Mesangial cell (primary cell): ENCODE measurements around the gene CCNQ. TPM values are rescaled to one million over a fixed set of nuclear protein-coding genes. Genes with fewer than 3 reads are reported as not detected.

Experiments
- total RNA-seq: library from RNA; depleted of rRNA; stranded (reverse); fragments of >200 nt; gene quantifications from 2 replicates; pipeline ENCODE4 v1.2.3, GENCODE V29; 2015

Gene CCNQ
- 33.3 and 50.8 TPM in 2 replicates for total RNA-seq

DNA sequence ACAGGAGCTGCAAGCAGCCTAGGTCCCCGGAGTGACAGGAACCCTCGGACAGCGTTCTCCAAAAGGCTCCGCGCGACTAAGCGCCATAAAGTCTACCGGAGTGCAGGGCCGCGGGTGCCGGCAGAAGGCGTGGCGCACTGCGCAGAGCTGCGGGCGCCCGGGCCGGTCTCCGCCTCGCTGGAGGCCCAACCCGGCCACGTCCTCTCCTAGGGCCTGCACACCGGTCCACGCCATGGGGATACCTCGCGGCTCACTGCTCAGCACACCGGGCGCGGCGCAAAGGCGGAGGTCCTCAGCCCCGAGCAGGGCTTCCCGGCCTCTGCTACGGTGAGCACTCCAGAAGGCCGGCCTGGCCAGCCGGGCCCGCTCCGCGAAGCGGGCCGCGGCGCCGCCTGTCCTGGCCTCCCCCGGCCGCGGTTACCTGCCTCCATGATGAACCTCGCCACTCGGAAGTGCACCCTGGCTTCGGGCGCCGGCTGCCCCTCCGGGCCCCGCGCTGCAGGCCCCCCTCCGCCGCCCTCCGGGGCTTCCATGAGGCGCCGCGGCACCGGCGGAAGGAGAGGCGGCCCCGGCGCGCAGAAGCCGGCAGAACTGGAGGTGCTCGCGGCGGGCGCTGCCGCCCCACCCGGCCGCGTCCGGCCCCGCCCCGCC is at the start of gene CCNQ:
TSS of gene CCNQ (minus strand) at position 599 of the 651 bp plus-strand sequence. CDS start at position 533, 66 bp downstream.

GRCh38 chrX:153646620-153647373 is 47.9 kb upstream of the CCNQ start, which contains the start of gene DUSP9:
Gene DUSP9, plus strand, starts transcription at chrX:153647203. Its CDS starts 751 bp downstream, at chrX:153647954.

Other genes with a start within 250 kb of the CCNQ start
- gene PNMA6E, start 197.8 kb downstream of the CCNQ start, total RNA-seq = not detected in 2 replicates
- gene ZFP92, start 187.7 kb downstream of the CCNQ start, total RNA-seq = 0.49 and 0.89 TPM in 2 replicates
- 0.13 and 0.98 TPM in 2 replicates for gene TREX2, start 153.1 kb downstream of the CCNQ start, total RNA-seq
- 17.1 and 48.6 TPM in 2 replicates for gene HAUS7, start 128.6 kb downstream of the CCNQ start, total RNA-seq
- gene BGN, start 104.2 kb downstream of the CCNQ start, total RNA-seq = 17.4 and 86.5 TPM in 2 replicates
- under 0.01 TPM in 1 of 2 replicates, not detected in the other for gene ATP2B3, start 81.5 kb downstream of the CCNQ start, total RNA-seq
- gene DUSP9, start 48.1 kb upstream of the CCNQ start, total RNA-seq = 0.13 and 1.3 TPM in 2 replicates
- gene PNCK, start 74.7 kb upstream of the CCNQ start, total RNA-seq = 1.1 TPM in 1 of 2 replicates, not detected in the other
- gene SLC6A8, start 88.8 kb upstream of the CCNQ start, total RNA-seq = 18.7 and 53.7 TPM in 2 replicates
- 78.3 and 104 TPM in 2 replicates for gene BCAP31, start 125.2 kb upstream of the CCNQ start, total RNA-seq
- gene ABCD1, start 125.7 kb upstream of the CCNQ start, total RNA-seq = 9.8 and 22.2 TPM in 2 replicates
- 4.6 and 8.4 TPM in 2 replicates for gene PLXNB3, start 165.1 kb upstream of the CCNQ start, total RNA-seq
- 1.9 TPM in 1 of 2 replicates, not detected in the other for gene SRPK3, start 181.9 kb upstream of the CCNQ start, total RNA-seq
- gene IDH3G, start 195.2 kb upstream of the CCNQ start, total RNA-seq = 91.7 and 93.4 TPM in 2 replicates
- 224 and 257 TPM in 2 replicates for gene SSR4, start 195.5 kb upstream of the CCNQ start, total RNA-seq
- under 0.01 and 0.13 TPM in 2 replicates for gene PDZD4, start 231.4 kb upstream of the CCNQ start, total RNA-seq